ENCODE measurements around the gene NME2. TPM values are rescaled to one million over a fixed set of nuclear protein-coding genes. Genes with fewer than 3 reads are reported as not detected.

Gene NME2
- total RNA-seq: 885 and 994 TPM in 2 replicates

DNA sequence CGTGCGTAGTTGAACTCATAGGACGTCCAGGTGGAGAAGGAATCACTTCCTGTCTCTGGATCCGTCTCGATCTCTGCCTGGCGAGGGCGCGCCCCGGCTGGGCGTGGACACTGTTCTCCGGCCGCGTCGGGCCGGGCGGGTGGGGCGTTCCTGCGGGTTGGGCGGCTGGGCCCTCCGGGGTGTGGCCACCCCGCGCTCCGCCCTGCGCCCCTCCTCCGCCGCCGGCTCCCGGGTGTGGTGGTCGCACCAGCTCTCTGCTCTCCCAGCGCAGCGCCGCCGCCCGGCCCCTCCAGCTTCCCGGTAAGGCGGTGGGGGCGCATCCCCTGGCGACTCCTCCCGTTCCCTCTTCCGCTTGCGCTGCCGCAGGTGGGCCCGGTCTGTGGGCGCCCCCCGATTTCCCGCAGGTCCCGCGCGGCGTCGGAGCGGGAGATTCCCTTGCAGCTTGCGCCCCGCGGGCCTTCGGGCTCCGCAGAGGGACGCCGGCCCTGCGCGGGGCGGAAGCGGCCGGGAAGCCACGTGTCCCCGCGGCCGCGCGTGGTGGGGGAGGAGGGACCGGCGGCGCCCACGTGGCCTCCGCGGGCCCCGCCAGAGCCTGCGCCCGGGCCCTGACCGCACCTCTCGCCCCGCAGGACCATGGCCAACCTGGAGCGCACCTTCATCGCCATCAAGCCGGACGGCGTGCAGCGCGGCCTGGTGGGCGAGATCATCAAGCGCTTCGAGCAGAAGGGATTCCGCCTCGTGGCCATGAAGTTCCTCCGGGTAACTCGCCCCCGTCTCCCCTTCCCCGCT is at the start of gene NME2:
TSS of gene NME2 (plus strand) at position 214 of the 789 bp plus-strand sequence. CDS start at position 634, 420 bp downstream.

DNA sequence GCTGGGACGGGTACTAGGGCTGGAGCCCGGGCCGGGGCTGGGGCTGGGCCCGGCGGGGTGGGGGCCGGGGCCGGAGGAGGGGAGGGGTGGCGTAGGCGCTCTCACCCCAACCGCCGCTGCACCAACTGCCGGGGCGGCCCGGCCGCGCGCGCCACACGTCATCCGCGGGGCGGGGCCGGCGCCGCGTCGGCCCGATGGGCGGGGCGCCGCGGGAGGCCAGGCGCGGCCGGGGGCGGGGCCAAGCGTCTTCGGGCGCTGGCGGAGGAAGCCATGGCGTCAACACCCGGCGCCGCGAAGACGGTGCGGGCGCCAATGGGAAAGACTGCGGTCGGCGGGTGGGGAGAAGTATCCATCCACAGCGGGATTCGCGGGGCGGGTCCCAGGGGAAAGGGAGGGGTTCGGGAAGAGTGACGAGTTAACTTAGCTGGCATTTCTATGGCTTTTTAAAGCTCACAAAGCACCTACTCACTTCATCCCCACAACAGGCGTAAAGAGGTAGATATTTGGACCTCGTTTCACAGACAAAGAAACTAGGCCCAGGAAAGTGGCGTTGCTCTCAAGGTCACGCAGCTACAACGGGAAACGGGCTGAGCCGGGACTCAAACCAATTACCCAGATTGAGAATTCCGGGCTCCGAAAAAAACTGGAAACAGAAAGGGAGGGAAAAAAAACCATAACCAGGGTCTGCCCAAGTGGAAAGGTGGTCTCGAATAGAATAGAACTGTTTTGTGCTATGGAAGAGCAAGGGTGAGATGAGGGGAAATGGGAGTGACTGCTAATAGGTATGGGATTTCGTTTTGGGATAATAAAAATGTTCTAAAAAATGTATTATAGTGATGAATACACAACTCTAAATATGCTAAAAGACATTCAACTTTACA is 45.2 kb upstream of the NME2 start, which contains the start of gene SPAG9:
TSS of gene SPAG9 (minus strand) at position 130 of the 881 bp plus-strand sequence. CDS start 212 bp downstream, outside the sequence.

GRCh38 chr17:51153210-51154072 is 12.8 kb upstream of the NME2 start, which contains the start of gene NME1:
NME1 (plus strand) TSS chr17:51153559; CDS start chr17:51155655, 2,096 bp downstream.

Other genes starting within 250 kb of the NME2 start
- gene SPAG9, start 45.5 kb upstream of the NME2 start, total RNA-seq: 33.4 and 53.2 TPM in 2 replicates
- 304 and 340 TPM in 2 replicates for gene NME1, start 12.9 kb upstream of the NME2 start, total RNA-seq
- gene MBTD1, start 93.6 kb downstream of the NME2 start, total RNA-seq: 2.7 and 4.6 TPM in 2 replicates
- 29.1 and 46.1 TPM in 2 replicates for gene UTP18, start 94.1 kb downstream of the NME2 start, total RNA-seq